ENCODE measurements around the gene NAGLU. TPM values are rescaled to one million over a fixed set of nuclear protein-coding genes. Genes with fewer than 3 reads are reported as not detected.
A peak's percentile ranks its signal among the peaks of the same experiment; 100 is the strongest.

NAGLU gene
- total RNA-seq, 4 donors from 2014 or later, result 56.7 to 140 (median 101) TPM

DNA sequence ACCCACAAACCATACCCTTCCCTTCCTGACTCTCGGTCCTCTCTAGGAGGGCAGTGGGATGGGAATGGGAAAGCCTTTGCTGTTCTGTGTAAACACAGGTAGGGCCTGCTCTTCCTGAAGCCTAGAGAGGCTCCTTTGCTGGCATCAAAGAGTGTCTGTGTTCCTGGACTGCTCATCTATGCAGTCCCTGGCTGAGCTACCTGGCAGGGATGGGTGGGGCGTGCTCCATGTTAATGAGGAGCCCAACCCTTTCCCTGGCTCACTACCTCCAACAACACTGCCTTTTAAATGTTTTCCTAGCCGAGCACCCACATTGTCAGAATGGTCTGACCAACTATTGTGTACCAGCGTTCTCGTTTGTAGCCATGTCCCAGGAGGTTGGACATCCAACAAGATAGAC is 26.6 kb upstream of the NAGLU start:
- peaks cover 10 to 58% of the 10 kb centered on the region in 2 donors for H3K4me1 ChIP-seq
- H3K9me3 ChIP-seq, result no peaks in the 10 kb centered on the region
- TF ChIP-seq, protein P1, sequence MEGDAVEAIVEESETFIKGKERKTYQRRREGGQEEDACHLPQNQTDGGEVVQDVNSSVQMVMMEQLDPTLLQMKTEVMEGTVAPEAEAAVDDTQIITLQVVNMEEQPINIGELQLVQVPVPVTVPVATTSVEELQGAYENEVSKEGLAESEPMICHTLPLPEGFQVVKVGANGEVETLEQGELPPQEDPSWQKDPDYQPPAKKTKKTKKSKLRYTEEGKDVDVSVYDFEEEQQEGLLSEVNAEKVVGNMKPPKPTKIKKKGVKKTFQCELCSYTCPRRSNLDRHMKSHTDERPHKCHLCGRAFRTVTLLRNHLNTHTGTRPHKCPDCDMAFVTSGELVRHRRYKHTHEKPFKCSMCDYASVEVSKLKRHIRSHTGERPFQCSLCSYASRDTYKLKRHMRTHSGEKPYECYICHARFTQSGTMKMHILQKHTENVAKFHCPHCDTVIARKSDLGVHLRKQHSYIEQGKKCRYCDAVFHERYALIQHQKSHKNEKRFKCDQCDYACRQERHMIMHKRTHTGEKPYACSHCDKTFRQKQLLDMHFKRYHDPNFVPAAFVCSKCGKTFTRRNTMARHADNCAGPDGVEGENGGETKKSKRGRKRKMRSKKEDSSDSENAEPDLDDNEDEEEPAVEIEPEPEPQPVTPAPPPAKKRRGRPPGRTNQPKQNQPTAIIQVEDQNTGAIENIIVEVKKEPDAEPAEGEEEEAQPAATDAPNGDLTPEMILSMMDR (IDR thresholded peaks at IDR 0.05), result no peak
- no peak for TF ChIP-seq POLR2A (IDR thresholded peaks at IDR 0.05)
- peak overlapping the region; percentile 57 to 77 (median 69) for H3K27ac ChIP-seq
- WGBS, 2 donors, result 42 to 56% methylated on average over 5 of the region's 5 CpGs
- H3K4me3 ChIP-seq (replicated peaks in 1 of 3), result no peak overlapping the region
- DNase-seq, result peak; percentile 72 to 80
- H3K36me3 ChIP-seq, result peaks cover 11 to 14% of the 10 kb centered on the region in 2 donors
- no peaks in the 10 kb centered on the region for H3K27me3 ChIP-seq
- intact Hi-C loops (cut with DNase I), result no loop called here

DNA sequence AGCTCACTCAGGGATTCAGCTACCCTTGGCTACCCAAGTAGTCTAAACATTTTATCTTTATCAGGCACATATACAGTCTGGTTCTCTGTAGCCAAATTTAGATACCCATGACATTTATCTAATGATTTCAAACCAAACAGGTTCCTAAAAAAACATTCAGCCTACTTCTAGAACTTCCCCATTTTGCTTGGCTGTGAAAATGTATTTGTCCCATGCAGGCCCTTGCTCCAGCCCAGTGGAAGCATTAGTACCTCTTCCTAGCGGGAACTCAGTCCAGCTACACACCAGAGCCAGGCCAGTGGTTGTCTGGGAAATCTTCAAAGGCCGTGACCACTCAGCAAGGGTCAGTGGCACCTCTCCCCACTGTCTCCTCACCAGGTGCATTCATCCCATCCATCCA is 26.2 kb upstream of the NAGLU start:
- Histone ChIP-seq H3K27me3 (no peaks in the 10 kb centered on the region), H3K27ac (peak overlapping the region; percentile 57 to 77 (median 69)), H3K9me3 (no peaks in the 10 kb centered on the region), H3K36me3 (peaks cover 13 to 16% of the 10 kb centered on the region in 2 donors), H3K4me1 (peaks cover 10 to 58% of the 10 kb centered on the region in 2 donors), H3K4me3 (replicated peaks in 1 of 3) (no peak overlapping the region)
- intact Hi-C loops (cut with DNase I), result no loop called here
- TF ChIP-seq, protein P1 (IDR thresholded peaks at IDR 0.05), result no peak
- TF ChIP-seq POLR2A (IDR thresholded peaks at IDR 0.05), result no peak
- WGBS, 2 donors, result 43 to 50% methylated on average over 2 of the region's 2 CpGs
- peak; percentile 70 to 74 for DNase-seq

DNA sequence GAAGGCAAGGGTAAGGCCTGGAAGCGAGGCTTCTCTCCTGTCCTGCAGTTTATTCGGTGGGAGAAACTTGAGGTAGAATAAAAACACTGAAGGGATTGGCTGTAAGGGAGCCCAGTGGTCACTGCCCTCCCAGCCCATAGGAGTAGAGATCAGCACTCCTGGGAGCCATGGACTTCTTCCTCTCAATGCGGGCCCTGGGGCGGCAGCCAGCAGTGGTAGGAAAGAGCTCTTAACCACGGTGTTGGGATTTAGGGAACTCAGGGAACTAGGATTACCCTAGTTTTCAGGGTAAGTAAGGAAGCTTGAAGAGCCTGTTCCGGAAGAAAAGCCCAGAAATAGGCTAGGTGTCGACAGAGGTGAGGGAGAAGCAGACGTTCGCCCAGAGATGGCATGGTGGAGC is 23.8 kb upstream of the NAGLU start:
- no peaks in the 10 kb centered on the region for H3K9me3 ChIP-seq
- TF ChIP-seq, protein P1 (IDR thresholded peaks at IDR 0.05), result no peak
- no peak for TF ChIP-seq POLR2A (IDR thresholded peaks at IDR 0.05)
- WGBS, 2 donors, result 81 to 82% methylated on average over 9 of the region's 9 CpGs
- peaks cover 10 to 58% of the 10 kb centered on the region in 2 donors for H3K4me1 ChIP-seq
- intact Hi-C loops (cut with DNase I), result no loop called here
- DNase-seq, result no peak
- H3K27ac ChIP-seq, result peak overlapping the region; percentile 45 to 76 (median 56)
- H3K36me3 ChIP-seq, result peaks cover 13 to 15% of the 10 kb centered on the region in 2 donors
- no peak overlapping the region for H3K4me3 ChIP-seq (replicated peaks in 1 of 3)
- no peaks in the 10 kb centered on the region for H3K27me3 ChIP-seq

DNA sequence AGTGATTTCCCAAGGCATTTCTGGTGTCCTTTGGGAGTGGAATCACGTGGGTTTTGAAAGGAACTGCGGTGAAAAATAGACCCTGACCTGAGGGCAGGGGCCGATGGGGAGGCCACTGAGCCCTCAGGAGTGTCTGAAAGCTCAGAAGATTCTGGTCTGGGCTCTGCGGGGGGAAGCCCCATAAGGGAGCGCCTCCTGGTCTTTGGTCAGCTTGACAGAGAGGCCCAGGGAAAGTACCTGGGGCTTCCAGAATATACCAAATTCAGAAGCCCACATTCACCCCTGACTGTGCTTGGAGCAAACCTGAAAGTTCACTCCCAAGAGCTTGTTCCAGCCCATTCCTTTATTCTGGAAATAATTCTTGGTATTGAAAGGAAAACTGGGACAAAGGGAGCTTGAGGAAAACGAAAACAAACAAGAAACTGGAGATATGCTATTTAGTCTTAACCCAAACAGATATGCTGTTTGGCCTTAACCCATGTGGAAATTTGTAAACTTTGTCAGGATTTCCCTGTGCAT is 23.2 kb upstream of the NAGLU start:
- intact Hi-C loops (cut with DNase I), result no loop called here
- DNase-seq, result no peak
- H3K4me1 ChIP-seq, result peaks cover 10 to 58% of the 10 kb centered on the region in 2 donors
- H3K4me3 ChIP-seq (replicated peaks in 1 of 3), result no peak overlapping the region
- peaks cover 11 to 13% of the 10 kb centered on the region in 2 donors for H3K36me3 ChIP-seq
- TF ChIP-seq, protein P1 (IDR thresholded peaks at IDR 0.05), result no peak
- no peak for TF ChIP-seq POLR2A (IDR thresholded peaks at IDR 0.05)
- H3K27ac ChIP-seq, result peak overlapping the region; percentile 45 to 76 (median 56)
- no peaks in the 10 kb centered on the region for H3K27me3 ChIP-seq
- 75 to 82% methylated on average over 6 of the region's 6 CpGs for WGBS, 2 donors
- H3K9me3 ChIP-seq, result no peaks in the 10 kb centered on the region

DNA sequence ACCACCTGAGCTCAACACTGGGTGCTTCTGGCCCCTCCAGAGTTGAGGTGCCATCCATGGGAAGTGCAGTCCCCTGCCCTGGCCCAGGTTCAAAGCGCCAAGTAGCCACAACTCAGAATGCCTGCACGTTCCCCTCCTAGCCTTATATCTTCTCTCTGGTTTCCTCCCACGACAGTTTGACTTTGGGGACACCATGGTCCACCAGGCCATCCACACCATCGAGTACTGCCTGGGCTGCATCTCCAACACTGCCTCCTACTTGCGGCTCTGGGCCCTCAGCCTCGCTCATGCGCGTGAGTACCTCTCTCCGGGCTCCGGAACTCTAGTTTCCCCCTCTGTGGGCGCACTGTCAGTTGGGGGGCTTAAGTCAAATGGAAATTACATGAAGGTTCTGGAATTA is 22.4 kb upstream of the NAGLU start:
- 94 to 99% methylated on average over 10 to 11 of the region's 11 CpGs for WGBS, 2 donors
- peaks cover 9 to 13% of the 10 kb centered on the region in 2 donors for H3K36me3 ChIP-seq

More for the DNA sequence above, 22.4 kb upstream of the NAGLU start:
- H3K27me3 ChIP-seq, result no peaks in the 10 kb centered on the region
- DNase-seq, result no peak
- peaks cover 12 to 59% of the 10 kb centered on the region in 2 donors for H3K4me1 ChIP-seq
- intact Hi-C loops (cut with DNase I), result no loop called here
- no peak overlapping the region for H3K4me3 ChIP-seq (replicated peaks in 1 of 3)
- H3K9me3 ChIP-seq, result no peaks in the 10 kb centered on the region
- TF ChIP-seq POLR2A (IDR thresholded peaks at IDR 0.05), result no peak
- TF ChIP-seq, protein P1 (IDR thresholded peaks at IDR 0.05), result no peak
- H3K27ac ChIP-seq, result peak overlapping the region; percentile 45 to 76 (median 56)
